WI38 (cell line): ENCODE measurements around the gene ZFHX3.

Source experiments
- H3K4me3 ChIP-seq: 2 replicates; pipeline ENCODE4 v1.5.1; 2011; ENCODE audit warnings: low read depth, mild to moderate bottlenecking, control low read depth, low read length
- CTCF ChIP-seq: IDR thresholded peaks from 2 replicates; pipeline ENCODE4 v1.5.1; 2012; ENCODE audit warnings: low read depth, mild to moderate bottlenecking, control low read depth, low read length

The ZFHX3 gene

GRCh38 chr16:72923757-72924156, 124.2 kb downstream of the ZFHX3 start:
- no peak overlapping the region for H3K4me3 ChIP-seq
- no peak for TF ChIP-seq CTCF

GRCh38 chr16:72922714-72923113, 125.2 kb downstream of the ZFHX3 start:
- no peak for TF ChIP-seq CTCF
- no peak overlapping the region for H3K4me3 ChIP-seq

GRCh38 chr16:72921620-72922019, 126.3 kb downstream of the ZFHX3 start:
- no peak for TF ChIP-seq CTCF
- no peak overlapping the region for H3K4me3 ChIP-seq

- no peak for TF ChIP-seq CTCF
- no peak overlapping the region for H3K4me3 ChIP-seq
These were observed 126.8 kb downstream of the ZFHX3 start for GRCh38 chr16:72921106-72921505.

- TF ChIP-seq CTCF = no peak
- H3K4me3 ChIP-seq = no peak overlapping the region
These were observed 130.9 kb downstream of the ZFHX3 start for GRCh38 chr16:72917051-72917450.

GRCh38 chr16:72915331-72915730, 132.6 kb downstream of the ZFHX3 start:
- no peak overlapping the region for H3K4me3 ChIP-seq
- no peak for TF ChIP-seq CTCF

- H3K4me3 ChIP-seq = no peak overlapping the region
- no peak for TF ChIP-seq CTCF
These were observed 134.4 kb downstream of the ZFHX3 start for GRCh38 chr16:72913551-72913950.
